OCI-LY7 (cell line): ENCODE data around the gene MAML3. TPM values are rescaled to one million over a fixed set of nuclear protein-coding genes. Genes with fewer than 3 reads are reported as not detected.

Source experiments
- BruUV-seq: library from RNA; stranded (reverse); fragments of 400-500 nt; replicated peaks from 2 replicates; lab custom pipeline; 2021; lab: Mats Ljungman, UMichigan
- CTCF ChIA-PET: fragments of 300-600 bp; sonication (Branson Sonifier 250); formaldehyde crosslinking; loops from one replicate; lab custom pipeline; 2022; ENCODE audit warnings: antibody characterized with exemption; ENCODE audit not compliant: unreplicated experiment; lab: Charles Lee
- POLR2A ChIA-PET: fragments of 300-600 bp; sonication (Branson Sonifier 250); formaldehyde crosslinking; loops from one replicate; lab custom pipeline; 2022; ENCODE audit warnings: antibody characterized with exemption; lab: Charles Lee
- DNase-seq: peaks from one replicate; pipeline ENCODE4 v3.0.0-alpha.2; 2015; ENCODE audit warnings: low spot score
- H2AFZ ChIP-seq: fragments of 200-600 bp; sonication (generic), shearing (Covaris generic); 2 replicates; pipeline ENCODE4 v1.6.1; 2014; ENCODE audit warnings: mild to moderate bottlenecking, antibody characterized with exemption, low read length, moderate library complexity
- H3K27ac ChIP-seq: fragments of 200-600 bp; sonication (generic); 2 replicates; pipeline ENCODE4 v1.5.1; 2014; ENCODE audit warnings: mixed run types, low read depth, mild to moderate bottlenecking, moderate library complexity, low read length, inconsistent platforms; ENCODE audit not compliant: poor library complexity, severe bottlenecking
- H3K36me3 ChIP-seq: fragments of 200-600 bp; sonication (generic); 2 replicates; pipeline ENCODE4 v1.6.1; 2014; ENCODE audit warnings: mild to moderate bottlenecking, antibody characterized with exemption, low read length, moderate library complexity, mixed read lengths; ENCODE audit not compliant: insufficient read depth
- H3K4me1 ChIP-seq: fragments of 200-600 bp; sonication (generic); 2 replicates; pipeline ENCODE4 v1.5.1; 2014; ENCODE audit warnings: mild to moderate bottlenecking, low read length; ENCODE audit not compliant: insufficient read depth, poor library complexity, severe bottlenecking
- H3K4me2 ChIP-seq: fragments of 200-600 bp; sonication (generic); 2 replicates; pipeline ENCODE4 v1.6.1; 2014; ENCODE audit warnings: mild to moderate bottlenecking, low read length
- H3K4me3 ChIP-seq: fragments of 200-600 bp; sonication (generic); 2 replicates; pipeline ENCODE4 v1.5.1; 2014; ENCODE audit warnings: mild to moderate bottlenecking, low read depth, low read length; ENCODE audit not compliant: poor library complexity, severe bottlenecking
- H3K79me2 ChIP-seq: fragments of 200-600 bp; sonication (generic); 2 replicates; pipeline ENCODE4 v1.6.1; 2016; ENCODE audit warnings: low read depth, mild to moderate bottlenecking, low read length, moderate library complexity, mixed read lengths; ENCODE audit not compliant: insufficient read depth
- H3K9me2 ChIP-seq: fragments of 200-600 bp; sonication (generic); 2 replicates; pipeline ENCODE4 v1.6.1; 2016; ENCODE audit warnings: mild to moderate bottlenecking, low read length, mixed read lengths; ENCODE audit not compliant: insufficient read depth
- H3K9me3 ChIP-seq: fragments of 200-600 bp; sonication (generic); 2 replicates; pipeline ENCODE4 v1.6.1; 2014; ENCODE audit warnings: mild to moderate bottlenecking, mixed run types, low read length, mixed read lengths
- H4K20me1 ChIP-seq: fragments of 200-600 bp; sonication (generic); 2 replicates; pipeline ENCODE4 v1.6.1; 2014; ENCODE audit warnings: mild to moderate bottlenecking, antibody characterized with exemption, low read length, moderate library complexity, mixed read lengths; ENCODE audit not compliant: insufficient read depth
- CTCF ChIP-seq: fragments of 200-600 bp; sonication (generic); conservative IDR thresholded peaks from 2 replicates; pipeline ENCODE4 v1.5.1; 2014; ENCODE audit warnings: mild to moderate bottlenecking, antibody characterized with exemption, low read length, moderate library complexity, mixed read lengths
- EZH2phosphoT487 ChIP-seq: fragments of 200-600 bp; sonication (generic); IDR thresholded peaks from 2 replicates; pipeline ENCODE4 v1.6.1; 2018; ENCODE audit warnings: low read depth, borderline replicate concordance, mild to moderate bottlenecking, mixed run types, antibody characterized with exemption, low read length, moderate library complexity, mixed read lengths
- intact Hi-C: fragments of 100-400 bp; cut with micrococcal nuclease; formaldehyde crosslinking; loops from one replicate; pipeline ENCODE4 v1.10.0; 2022; ENCODE audit not compliant: unreplicated experiment
- total RNA-seq, 2 experiments: library from RNA; depleted of rRNA in 1 of 2; stranded (reverse); fragments of >200 nt in 1 of 2; shearing (Covaris generic) in 1 of 2; gene quantifications; 2 replicates each; pipeline ENCODE4 v1.2.3, GENCODE V29; 2014 to 2022

The MAML3 gene
- total RNA-seq, 2 experiments from 2014 or later = 0.80 to 1.2 TPM

- no peaks in the 10 kb centered on the region for H3K36me3 ChIP-seq
- BruUV-seq = no TSS peak
- H3K4me3 ChIP-seq = no peak overlapping the region
- no peak overlapping the region for H3K4me2 ChIP-seq
- H3K9me2 ChIP-seq = no peaks in the 10 kb centered on the region
- H4K20me1 ChIP-seq = no peaks in the 10 kb centered on the region
- peak; percentile 18 for DNase-seq
- TF ChIP-seq EZH2phosphoT487 = no peak
- TF ChIP-seq CTCF = no peak
- no peak overlapping the region for H2AFZ ChIP-seq
- POLR2A ChIA-PET = interaction anchor here (0.7 kb wide), 1 partner anchor 11 kb away, joined by 3 read pairs; no protein-coding TSS in a partner anchor
- no peak overlapping the region for H3K27ac ChIP-seq
- CTCF ChIA-PET = no interaction called here
- intact Hi-C loops = no loop called here
- H3K4me1 ChIP-seq = peaks cover 15% of the 10 kb centered on the region
- no peaks in the 10 kb centered on the region for H3K79me2 ChIP-seq
- H3K9me3 ChIP-seq = no peaks in the 10 kb centered on the region
Measured at GRCh38 chr4:140103676-140104075, 50.3 kb downstream of the MAML3 start.

GRCh38 chr4:140102421-140102820, 51.6 kb downstream of the MAML3 start:
- Histone ChIP-seq H3K4me2 (no peak overlapping the region), H4K20me1 (no peaks in the 10 kb centered on the region), H3K9me3 (no peaks in the 10 kb centered on the region), H3K27ac (no peak overlapping the region), H3K4me1 (peaks cover 22% of the 10 kb centered on the region), H3K36me3 (no peaks in the 10 kb centered on the region), H2AFZ (no peak overlapping the region), H3K4me3 (no peak overlapping the region), H3K79me2 (no peaks in the 10 kb centered on the region), H3K9me2 (no peaks in the 10 kb centered on the region)
- ChIA-PET POLR2A (no interaction called here), CTCF (no interaction called here)
- no peak for DNase-seq
- intact Hi-C loops = no loop called here
- no TSS peak for BruUV-seq
- no peak for TF ChIP-seq CTCF
- TF ChIP-seq EZH2phosphoT487 = no peak

GRCh38 chr4:140100771-140101170, 53.2 kb downstream of the MAML3 start:
- no peak overlapping the region for H2AFZ ChIP-seq
- H3K9me2 ChIP-seq = no peaks in the 10 kb centered on the region
- no peak for DNase-seq
- CTCF ChIA-PET = no interaction called here
- TF ChIP-seq EZH2phosphoT487 (no peak), CTCF (no peak)
- no peak overlapping the region for H3K4me3 ChIP-seq
- peaks cover 39% of the 10 kb centered on the region for H3K4me1 ChIP-seq
- H3K4me2 ChIP-seq = no peak overlapping the region
- no peaks in the 10 kb centered on the region for H3K9me3 ChIP-seq
- H4K20me1 ChIP-seq = no peaks in the 10 kb centered on the region
- H3K36me3 ChIP-seq = no peaks in the 10 kb centered on the region
- POLR2A ChIA-PET = interaction anchor here (0.7 to 1.0 kb wide), 2 partner anchors 11 to 85 kb away, joined by 3 read pairs; no protein-coding TSS in a partner anchor
- no TSS peak for BruUV-seq
- no peaks in the 10 kb centered on the region for H3K79me2 ChIP-seq
- intact Hi-C loops = no loop called here
- H3K27ac ChIP-seq = no peak overlapping the region
